GM12878 (cell line): ENCODE measurements around the gene PPP1R27. TPM values are rescaled to one million over a fixed set of nuclear protein-coding genes. Genes with fewer than 3 reads are reported as not detected.

Experiments
- ATF7 ChIP-seq: fragments of 450-650 bp; IDR thresholded peaks from 2 replicates; pipeline ENCODE4 v1.6.1; 2016; ENCODE audit warnings: low read depth, mild to moderate bottlenecking
- JUND ChIP-seq: IDR thresholded peaks from 2 replicates; pipeline ENCODE4 v1.6.1; 2012; ENCODE audit warnings: low read depth, mild to moderate bottlenecking, low read length, improper control_type of control experiment, moderate library complexity
- KAT2A ChIP-seq: conservative IDR thresholded peaks from 2 replicates; pipeline ENCODE4 v1.6.1; 2011; ENCODE audit warnings: low read depth, low read length; ENCODE audit not compliant: control insufficient read depth
- POU2F2 ChIP-seq: IDR thresholded peaks from 3 replicates; pipeline ENCODE4 v1.6.1; 2011; ENCODE audit warnings: low read depth, mild to moderate bottlenecking, low read length, borderline replicate concordance
- RAD21 ChIP-seq: IDR thresholded peaks from 2 replicates; pipeline ENCODE4 v1.6.1; 2011; ENCODE audit warnings: mild to moderate bottlenecking, low read depth, low read length, moderate library complexity; ENCODE audit not compliant: insufficient read depth
- REST ChIP-seq: IDR thresholded peaks from 2 replicates; pipeline ENCODE4 v1.6.1; 2012; ENCODE audit warnings: mild to moderate bottlenecking, low read depth, low read length
- TCF3 ChIP-seq: IDR thresholded peaks from 2 replicates; pipeline ENCODE4 v1.6.1; 2012; ENCODE audit warnings: low read depth, mild to moderate bottlenecking, low read length, borderline replicate concordance; ENCODE audit not compliant: insufficient read depth
- ZNF24 ChIP-seq: fragments of 450-650 bp; IDR thresholded peaks from 2 replicates; pipeline ENCODE4 v1.6.1; 2017; ENCODE audit warnings: antibody characterized with exemption, mild to moderate bottlenecking
- polyA plus RNA-seq, 11 experiments: library from polyadenylated mRNA; depleted of rRNA in 4 of 11; unstranded in 6 of 11; stranded (reverse) in 5 of 11; fragments of >200 nt; fragmentation: Nextera tagmentation in 4 of 11; fragmentation: Illumina TruSeq in 1 of 11; extraction: Ambion mirVana in 4 of 11; extraction: Trizol in 1 of 11; gene quantifications; 1 replicate in 1 of 11; 2 replicates in 10 of 11; pipeline versions ENCODE4 v1.2.1 to v1.2.3, GENCODE V29; 2011 to 2016; ENCODE audit warnings: inconsistent platforms in 2 of 11, missing spikeins in 2 of 11, low read depth in 1 of 11
- total RNA-seq, 4 experiments: library from RNA; depleted of rRNA in 3 of 4; stranded (reverse); fragments of >200 nt in 3 of 4; fragmentation: Illumina TruSeq in 1 of 4; extraction: Trizol in 1 of 4; gene quantifications; 2 replicates each; pipeline versions ENCODE4 v1.2.1 to v1.2.3, GENCODE V29; 2013 to 2021
- TF ChIP-seq, protein P1 (sequence below): fragments of 450-650 bp; formaldehyde crosslinking; IDR thresholded peaks from 2 replicates; pipeline ENCODE4 v1.5.0; 2022; ENCODE audit warnings: mild to moderate bottlenecking, missing genetic modification characterization
- TF ChIP-seq, protein P2 (sequence below): fragments of 450-650 bp; IDR thresholded peaks from 2 replicates; pipeline ENCODE4 v1.6.1; 2017; ENCODE audit warnings: mild to moderate bottlenecking, moderate library complexity

The PPP1R27 gene
- total and polyA plus RNA-seq, 10 of the 15 experiments (the other 5 are each of a cell fraction or from before 2014, with no cell fraction given), result 0.17 to 1.6 (median 0.49) TPM; not detected in 3

DNA sequence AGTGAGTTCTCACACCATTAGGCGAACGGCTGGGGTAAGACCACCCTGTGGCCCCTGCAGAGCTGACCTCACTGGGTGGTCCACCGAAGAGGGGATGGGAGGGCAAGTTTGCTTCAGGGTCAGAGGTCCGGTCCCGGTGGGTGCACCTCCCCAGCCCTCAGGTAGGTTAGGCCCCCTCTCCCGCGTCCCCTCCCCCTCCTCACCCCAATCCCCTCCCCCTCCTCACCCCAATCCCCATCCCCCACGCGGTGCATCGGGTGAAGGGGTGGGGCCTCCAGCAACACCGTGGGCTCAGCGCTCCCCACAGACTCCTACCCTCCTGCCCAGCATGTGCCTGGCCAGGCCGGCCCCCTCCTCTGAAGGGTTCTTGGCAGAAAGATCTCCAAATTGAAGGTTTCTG lies 15.1 kb downstream of the PPP1R27 start (continued):
- no peak for TF ChIP-seq REST
- no peak for TF ChIP-seq TCF3
- TF ChIP-seq, protein P1, sequence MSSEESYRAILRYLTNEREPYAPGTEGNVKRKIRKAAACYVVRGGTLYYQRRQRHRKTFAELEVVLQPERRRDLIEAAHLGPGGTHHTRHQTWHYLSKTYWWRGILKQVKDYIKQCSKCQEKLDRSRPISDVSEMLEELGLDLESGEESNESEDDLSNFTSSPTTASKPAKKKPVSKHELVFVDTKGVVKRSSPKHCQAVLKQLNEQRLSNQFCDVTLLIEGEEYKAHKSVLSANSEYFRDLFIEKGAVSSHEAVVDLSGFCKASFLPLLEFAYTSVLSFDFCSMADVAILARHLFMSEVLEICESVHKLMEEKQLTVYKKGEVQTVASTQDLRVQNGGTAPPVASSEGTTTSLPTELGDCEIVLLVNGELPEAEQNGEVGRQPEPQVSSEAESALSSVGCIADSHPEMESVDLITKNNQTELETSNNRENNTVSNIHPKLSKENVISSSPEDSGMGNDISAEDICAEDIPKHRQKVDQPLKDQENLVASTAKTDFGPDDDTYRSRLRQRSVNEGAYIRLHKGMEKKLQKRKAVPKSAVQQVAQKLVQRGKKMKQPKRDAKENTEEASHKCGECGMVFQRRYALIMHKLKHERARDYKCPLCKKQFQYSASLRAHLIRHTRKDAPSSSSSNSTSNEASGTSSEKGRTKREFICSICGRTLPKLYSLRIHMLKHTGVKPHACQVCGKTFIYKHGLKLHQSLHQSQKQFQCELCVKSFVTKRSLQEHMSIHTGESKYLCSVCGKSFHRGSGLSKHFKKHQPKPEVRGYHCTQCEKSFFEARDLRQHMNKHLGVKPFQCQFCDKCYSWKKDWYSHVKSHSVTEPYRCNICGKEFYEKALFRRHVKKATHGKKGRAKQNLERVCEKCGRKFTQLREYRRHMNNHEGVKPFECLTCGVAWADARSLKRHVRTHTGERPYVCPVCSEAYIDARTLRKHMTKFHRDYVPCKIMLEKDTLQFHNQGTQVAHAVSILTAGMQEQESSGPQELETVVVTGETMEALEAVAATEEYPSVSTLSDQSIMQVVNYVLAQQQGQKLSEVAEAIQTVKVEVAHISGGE (CRISPR knock-in tag), result no peak
- TF ChIP-seq, protein P2, sequence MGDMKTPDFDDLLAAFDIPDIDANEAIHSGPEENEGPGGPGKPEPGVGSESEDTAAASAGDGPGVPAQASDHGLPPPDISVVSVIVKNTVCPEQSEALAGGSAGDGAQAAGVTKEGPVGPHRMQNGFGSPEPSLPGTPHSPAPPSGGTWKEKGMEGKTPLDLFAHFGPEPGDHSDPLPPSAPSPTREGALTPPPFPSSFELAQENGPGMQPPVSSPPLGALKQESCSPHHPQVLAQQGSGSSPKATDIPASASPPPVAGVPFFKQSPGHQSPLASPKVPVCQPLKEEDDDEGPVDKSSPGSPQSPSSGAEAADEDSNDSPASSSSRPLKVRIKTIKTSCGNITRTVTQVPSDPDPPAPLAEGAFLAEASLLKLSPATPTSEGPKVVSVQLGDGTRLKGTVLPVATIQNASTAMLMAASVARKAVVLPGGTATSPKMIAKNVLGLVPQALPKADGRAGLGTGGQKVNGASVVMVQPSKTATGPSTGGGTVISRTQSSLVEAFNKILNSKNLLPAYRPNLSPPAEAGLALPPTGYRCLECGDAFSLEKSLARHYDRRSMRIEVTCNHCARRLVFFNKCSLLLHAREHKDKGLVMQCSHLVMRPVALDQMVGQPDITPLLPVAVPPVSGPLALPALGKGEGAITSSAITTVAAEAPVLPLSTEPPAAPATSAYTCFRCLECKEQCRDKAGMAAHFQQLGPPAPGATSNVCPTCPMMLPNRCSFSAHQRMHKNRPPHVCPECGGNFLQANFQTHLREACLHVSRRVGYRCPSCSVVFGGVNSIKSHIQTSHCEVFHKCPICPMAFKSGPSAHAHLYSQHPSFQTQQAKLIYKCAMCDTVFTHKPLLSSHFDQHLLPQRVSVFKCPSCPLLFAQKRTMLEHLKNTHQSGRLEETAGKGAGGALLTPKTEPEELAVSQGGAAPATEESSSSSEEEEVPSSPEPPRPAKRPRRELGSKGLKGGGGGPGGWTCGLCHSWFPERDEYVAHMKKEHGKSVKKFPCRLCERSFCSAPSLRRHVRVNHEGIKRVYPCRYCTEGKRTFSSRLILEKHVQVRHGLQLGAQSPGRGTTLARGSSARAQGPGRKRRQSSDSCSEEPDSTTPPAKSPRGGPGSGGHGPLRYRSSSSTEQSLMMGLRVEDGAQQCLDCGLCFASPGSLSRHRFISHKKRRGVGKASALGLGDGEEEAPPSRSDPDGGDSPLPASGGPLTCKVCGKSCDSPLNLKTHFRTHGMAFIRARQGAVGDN, result no peak
- no peak for TF ChIP-seq KAT2A
- TF ChIP-seq JUND, result no peak
- TF ChIP-seq POU2F2, result no peak
- TF ChIP-seq ZNF24, result no peak
- no peak for TF ChIP-seq ATF7
- no peak for TF ChIP-seq RAD21
